Measurements from ENCODE around the gene PCDHAC2.

PCDHAC2 gene

DNA sequence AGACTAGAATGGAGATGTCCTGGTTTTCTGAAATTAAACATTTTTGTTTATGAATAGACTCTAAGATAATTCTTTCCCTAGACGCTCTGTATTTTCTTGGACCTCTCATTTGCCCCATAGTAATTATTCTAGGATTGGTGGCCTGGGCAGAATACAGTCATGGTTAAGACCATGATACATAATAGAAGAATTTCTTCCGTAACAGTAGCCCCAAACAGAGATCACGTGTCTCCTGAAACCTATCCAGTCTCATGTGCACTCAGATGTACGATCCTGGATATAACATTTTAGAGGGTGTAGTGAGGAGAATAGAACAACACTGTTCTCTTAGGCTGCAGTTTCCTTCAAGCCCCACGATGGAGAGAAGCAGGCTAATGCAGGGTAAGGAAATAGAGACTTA, 22.3 kb downstream of the PCDHAC2 start:
- no peak for DNase-seq (ENCODE audit: low spot score)

DNA sequence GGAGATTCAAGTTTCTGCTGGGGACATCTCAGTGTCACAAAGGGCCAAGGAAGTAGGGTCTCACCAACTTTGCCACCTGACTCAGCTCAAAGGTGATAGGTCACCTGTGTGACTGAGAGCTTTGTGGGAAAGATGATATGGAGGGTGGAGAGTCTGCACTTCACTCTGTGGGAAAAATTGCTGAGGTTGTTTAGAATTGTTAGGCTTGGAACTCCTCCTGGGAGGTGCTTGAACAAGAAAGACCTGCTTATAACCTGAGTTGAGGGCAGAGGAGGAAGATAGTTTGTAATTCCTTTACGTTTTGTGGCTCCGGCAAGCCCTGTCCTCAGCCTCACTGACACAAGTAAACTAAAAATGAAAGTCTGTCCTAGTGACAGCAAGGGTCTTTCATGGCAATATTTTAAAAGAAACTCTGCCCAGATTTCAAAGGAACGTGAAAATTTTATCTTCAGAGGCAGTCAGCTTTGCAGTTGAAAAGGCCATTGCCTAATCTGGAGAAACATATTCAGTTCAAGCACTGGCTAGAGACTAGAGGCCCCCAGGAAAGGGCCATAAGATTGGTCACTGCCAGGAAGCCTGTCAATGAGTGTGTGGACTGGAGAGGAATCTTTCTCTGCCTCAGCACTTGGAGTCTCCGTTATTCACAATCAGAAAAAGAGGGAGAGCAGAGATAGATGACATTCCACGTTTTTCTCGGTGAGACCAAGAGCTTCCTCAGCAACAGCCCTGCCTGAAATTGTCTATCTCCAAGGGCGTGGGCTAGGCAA, 23.2 kb downstream of the PCDHAC2 start:
- DNase-seq (ENCODE audit: low spot score), result no peak

DNA sequence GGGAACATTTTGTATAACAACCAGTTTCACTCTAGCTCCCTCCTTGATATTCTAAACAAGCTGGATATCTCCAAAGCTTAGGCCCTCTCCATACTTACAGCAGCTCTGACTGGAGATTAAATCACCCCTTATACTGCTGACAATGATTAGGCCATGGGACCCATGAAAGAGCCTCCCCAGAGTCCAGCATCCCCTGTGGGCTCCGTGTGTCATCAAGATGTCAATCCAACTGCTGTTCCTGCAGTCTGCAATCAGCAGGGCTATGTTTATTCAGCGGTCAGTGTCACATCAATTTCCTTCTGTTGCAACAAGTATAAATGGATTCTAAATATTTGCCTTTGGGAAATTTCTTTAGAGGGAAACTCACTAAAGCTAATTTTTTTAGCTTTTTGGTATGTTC, 26.6 kb downstream of the PCDHAC2 start:
- DNase-seq (ENCODE audit: low spot score), result no peak

DNA sequence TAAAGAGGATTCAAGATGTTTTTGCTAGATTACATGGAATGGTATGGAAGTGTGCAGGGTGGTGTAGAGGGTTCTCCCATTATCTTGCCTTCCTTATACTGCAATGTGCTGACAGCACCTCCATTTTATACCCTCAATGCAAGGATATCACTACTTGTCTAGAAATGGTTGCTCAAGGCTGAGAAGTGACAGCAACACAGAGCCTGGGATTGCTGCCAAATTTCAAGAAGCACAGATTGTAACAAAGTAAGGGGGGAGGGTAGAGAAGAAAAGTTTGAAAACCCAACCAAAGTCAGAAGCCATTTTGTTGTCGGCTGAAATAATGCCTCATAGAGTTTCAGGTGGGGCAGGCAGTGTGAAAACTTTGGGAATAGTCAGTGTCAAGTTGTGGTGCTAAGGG, 29.8 kb downstream of the PCDHAC2 start:
- no peak for DNase-seq (ENCODE audit: low spot score)

DNA sequence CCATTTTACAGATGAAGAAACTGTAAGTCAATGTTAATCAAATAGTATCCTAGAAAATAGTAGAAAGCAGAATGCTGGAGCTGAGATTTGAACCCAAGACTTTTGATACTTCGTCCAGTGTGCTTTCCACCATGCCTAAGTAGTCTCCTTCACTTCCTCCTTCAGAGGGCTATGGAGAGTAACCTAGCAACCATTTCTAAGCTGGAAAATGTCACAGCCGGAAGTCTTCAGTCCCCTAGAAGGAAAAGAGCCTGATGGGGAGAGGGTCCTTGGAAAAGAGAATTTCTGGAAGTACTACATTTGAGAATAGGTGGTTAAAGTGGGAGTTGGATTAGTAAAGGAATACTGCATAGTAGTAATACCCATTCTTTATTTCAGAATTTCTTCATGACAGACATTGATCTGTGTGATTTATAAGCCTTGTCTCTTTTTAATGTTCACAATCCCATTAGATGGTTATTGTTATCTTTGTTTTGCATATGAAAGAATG, 32.7 kb downstream of the PCDHAC2 start:
- no peak for DNase-seq (ENCODE audit: low spot score)

DNA sequence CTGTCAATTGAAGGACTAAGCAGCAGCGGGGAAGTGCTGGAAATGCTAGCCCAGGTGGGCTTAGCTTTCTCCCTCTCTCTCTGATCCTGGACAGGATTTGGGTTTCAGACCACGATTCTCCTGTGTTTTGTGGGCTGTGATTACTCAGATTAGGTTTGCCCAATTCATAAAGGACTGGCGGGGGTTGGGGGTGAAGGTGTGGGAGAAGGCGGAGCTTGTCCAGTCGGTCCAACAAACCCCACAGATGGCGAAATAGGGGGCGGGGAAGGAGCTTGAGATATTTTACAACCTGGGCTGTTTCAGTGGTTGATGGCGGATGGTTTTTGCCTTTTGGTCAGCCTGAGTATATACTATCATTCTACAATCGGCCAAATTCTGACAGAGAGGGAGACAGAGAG, 35.2 kb downstream of the PCDHAC2 start:
- DNase-seq (ENCODE audit: low spot score), result no peak

DNA sequence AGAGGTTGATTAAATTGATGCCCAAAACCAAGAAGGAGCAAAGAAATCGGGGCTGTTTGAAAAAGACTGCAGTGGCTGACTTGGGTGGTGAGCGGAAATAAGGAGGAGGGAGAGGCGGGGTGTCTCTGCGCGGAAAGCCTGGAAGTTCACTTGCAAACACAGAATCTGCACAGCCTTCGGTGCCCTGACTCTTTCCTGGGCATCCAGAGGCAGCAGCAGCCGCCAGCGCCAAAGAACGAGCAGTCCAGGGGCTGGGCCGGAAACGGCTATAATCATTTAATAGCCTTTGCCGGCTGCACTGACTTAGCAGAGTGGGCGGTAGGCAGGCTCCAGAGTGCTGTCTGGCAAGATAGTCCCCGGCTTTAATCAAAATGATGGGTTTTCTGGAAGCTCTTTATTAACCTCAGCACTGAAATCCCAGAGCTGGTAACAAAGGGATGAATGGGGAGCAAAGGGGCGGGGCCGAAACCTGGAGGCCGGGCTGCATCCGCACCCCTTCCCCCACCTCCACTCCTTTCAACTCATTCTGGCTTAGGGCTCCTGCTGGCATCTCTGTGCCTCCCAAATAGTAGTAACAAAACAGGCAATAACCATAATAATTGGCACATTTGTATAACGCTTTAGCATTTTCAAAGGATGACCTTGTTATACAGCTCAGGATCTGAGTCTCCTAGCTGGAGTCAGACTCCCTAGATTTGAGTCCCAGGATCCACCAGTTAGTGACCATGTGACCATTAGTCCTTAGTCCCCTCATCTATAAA, 35.7 kb downstream of the PCDHAC2 start:
- DNase-seq (ENCODE audit: low spot score), result no peak

DNA sequence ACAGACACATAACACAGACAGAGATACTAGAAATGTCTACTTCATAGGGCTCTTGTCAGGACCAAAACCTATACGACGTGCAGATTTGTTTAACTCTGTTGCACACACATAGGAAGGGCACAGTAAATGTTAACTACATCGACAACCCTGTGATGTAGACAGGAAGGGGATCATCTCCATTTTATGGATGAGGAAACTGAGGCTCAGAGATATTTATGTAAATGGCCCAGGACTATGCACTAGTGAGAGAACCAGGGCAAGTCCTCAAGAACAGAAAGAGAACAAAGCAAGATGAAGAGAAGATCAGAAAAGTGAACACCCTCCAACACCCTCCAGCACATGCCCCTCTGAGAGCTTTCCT, 36.3 kb downstream of the PCDHAC2 start:
- no peak for DNase-seq (ENCODE audit: low spot score)

DNA sequence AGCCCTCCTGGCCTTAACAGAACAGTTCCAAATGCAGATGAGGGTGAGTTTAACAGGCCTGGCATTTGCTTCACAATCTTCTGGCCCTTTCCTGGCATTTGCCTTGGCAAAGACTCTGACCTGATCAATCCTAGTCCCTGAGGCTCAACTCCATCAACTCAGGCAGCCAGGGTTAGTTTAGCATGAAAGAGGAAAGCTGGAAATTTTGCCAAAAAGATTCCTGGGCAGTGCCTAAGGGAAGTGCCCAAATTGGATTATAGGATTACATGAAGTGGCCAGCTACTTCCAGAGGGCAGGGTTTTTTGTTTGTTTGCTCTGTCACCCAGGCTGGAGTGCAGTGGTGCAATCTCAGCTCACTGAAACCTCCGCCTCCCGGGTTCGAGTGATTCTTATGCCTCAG, 36.8 kb downstream of the PCDHAC2 start:
- DNase-seq (ENCODE audit: low spot score), result no peak

DNA sequence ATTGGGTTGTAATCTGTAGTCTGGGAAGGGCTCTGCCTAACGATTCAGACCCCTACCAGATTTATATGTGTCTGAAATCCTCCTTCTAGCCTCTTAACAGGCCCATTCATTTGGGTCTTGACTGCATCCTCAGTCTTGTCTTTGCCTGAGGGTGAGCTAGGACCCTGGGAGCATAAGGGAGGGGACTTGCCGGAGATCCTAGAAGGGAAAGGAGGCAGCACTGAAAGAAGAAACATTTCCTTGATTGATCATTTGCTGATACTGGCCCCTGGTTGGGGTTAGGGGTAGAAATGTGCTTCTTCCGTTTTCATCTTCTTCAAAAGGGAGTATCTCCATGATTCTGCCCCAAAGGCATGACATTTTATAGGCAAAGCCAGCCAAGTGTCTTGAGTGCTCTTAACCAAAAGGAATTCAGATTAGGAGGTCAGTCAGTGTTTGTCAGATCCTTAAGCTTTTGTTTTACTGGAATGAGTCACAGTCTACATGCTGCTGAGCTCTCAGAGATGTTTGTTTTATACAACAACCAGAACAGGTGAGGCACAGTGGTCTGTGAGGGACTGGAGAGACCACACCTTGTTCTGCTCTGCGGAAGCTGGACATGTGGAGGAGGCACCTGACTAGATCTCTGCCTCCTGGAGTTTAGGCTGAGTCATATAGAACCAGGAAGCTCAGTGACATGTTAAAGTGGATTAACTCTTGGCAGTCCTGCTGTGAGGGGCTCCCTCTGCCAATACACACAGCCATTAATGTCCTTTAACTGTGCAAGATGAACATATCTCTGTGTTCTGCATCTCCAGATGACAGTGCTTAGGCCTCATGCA, 37.7 kb downstream of the PCDHAC2 start:
- DNase-seq (ENCODE audit: low spot score), result no peak

DNA sequence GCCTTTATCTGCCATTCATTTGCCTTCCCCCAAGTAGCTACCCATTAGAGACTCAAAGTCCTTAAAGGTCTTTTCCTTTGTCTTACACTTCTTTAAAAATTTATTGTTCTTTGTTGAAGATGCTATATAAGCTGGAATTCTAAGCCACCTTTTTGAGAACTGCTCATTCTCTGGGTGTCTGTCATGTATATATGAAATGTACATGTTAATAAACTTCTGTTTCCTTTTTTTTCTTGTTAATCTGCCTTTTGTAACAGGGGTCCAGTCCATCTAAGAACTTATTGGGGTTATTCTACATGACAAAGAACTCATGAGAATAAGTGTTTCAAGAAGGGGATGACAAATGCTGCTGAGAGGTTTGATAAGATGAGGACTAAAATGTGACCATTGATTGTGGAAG, 41.5 kb downstream of the PCDHAC2 start:
- no peak for DNase-seq (ENCODE audit: low spot score)

DNA sequence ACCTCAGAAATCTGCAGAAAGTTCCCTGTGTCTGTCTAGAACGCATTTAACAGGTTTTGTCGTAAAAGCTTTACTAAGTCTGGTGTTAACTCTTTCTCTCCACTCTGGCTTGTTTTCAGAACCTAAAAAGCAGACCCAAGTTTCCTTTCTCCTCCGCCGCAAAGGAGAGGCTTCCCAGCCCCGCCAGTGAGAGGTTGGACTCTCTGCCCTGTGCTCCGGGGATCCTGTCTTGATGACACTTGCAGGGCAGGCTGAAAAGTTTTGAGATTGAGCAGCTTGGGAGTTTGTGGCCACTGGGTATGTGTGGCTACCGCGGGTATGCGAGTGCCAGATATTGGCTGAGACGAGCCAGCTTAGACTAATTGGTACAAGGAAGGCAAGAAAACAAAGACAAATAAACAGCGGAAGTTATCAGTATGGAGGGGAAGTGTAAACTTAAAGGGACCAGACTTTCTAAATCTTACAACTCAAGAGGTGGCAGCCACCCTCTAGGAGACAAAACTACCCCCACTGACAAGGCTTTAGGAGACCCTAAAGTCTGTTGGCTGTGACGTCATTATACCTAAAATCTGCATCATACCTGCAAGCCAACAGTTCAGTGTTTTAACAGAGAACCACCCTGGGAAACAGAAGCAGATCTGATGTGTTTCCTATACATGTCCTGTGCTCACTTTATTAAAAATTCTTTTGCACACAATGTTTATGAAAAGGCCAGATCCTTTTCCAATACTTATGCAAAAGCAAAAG, 43.9 kb downstream of the PCDHAC2 start:
- DNase-seq (ENCODE audit: low spot score), result no peak

DNA sequence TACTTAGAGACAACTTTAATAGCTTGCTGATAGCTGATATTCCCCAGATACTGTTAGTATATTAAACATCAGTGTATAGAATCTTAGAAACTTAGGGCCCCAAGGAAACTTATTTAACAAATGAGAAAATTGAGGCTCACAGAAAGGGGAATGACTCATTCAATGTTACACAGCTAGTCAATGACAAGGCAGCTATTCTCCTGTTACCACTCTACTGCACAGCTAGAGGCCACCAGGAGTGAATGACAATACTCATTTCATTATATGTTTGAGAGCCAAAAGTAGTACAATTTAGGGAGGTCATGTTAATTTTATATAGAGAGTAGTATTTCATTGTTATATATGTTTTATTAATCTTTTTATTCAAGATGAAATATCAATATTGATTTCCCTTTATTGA, 51.7 kb downstream of the PCDHAC2 start:
- DNase-seq (ENCODE audit: low spot score), result no peak
